Gastrocnemius medialis (tissue), 4 donors: ENCODE results near the gene SMYD2.

Experiments
- POLR2A ChIP-seq, 2 donors: fragments of 450-650 bp; IDR thresholded peaks; one replicate each; pipeline ENCODE4 v1.6.1; 2017; ENCODE audit warnings: antibody characterized with exemption in 2 of 2, mild to moderate bottlenecking in 2 of 2, moderate library complexity in 2 of 2
- TF ChIP-seq, protein P1 (sequence below), 5 experiments: fragments of 450-650 bp in 3 of 5; fragments of 200-600 bp in 2 of 5; sonication (generic) in 2 of 5; IDR thresholded peaks in 4 of 5; conservative IDR thresholded peaks in 1 of 5; 1 replicate in 4 of 5; 2 replicates in 1 of 5; pipeline ENCODE4 v1.5.1; 2016 to 2019; ENCODE audit warnings: antibody characterized with exemption in 5 of 5, mild to moderate bottlenecking in 3 of 5, moderate library complexity in 3 of 5

DNA sequence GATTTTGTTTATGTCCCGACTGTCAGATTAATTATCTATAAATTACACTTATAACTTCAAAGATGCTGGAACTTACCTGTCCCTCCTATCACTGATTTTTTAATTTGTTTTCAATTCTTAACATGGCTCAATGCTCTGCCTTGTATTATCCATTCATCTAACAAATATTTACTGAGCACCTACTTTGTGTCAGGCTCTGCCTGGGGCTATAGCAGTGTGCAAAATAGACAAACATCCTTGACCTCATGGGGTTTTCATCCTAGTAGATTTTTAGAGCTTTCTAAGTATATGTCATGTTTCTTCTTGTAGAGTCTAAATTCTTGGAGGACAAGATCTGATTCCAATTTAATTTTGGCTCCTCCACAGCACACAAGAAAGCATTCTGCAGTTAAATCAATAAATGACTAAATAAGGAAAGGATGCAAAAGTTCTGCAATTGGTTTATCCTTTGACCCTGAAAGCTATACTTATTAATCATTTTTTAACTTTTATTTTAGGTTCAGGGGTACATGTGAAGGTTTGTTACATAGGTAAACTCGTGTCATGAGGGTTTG lies 10.8 kb upstream of the SMYD2 start:
- TF ChIP-seq, protein P1, sequence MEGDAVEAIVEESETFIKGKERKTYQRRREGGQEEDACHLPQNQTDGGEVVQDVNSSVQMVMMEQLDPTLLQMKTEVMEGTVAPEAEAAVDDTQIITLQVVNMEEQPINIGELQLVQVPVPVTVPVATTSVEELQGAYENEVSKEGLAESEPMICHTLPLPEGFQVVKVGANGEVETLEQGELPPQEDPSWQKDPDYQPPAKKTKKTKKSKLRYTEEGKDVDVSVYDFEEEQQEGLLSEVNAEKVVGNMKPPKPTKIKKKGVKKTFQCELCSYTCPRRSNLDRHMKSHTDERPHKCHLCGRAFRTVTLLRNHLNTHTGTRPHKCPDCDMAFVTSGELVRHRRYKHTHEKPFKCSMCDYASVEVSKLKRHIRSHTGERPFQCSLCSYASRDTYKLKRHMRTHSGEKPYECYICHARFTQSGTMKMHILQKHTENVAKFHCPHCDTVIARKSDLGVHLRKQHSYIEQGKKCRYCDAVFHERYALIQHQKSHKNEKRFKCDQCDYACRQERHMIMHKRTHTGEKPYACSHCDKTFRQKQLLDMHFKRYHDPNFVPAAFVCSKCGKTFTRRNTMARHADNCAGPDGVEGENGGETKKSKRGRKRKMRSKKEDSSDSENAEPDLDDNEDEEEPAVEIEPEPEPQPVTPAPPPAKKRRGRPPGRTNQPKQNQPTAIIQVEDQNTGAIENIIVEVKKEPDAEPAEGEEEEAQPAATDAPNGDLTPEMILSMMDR (IDR thresholded peaks at IDR 0.05 in 4 of 5, conservative IDR thresholded peaks at IDR 0.05 in 1 of 5), result no peak
- no peak for TF ChIP-seq POLR2A (IDR thresholded peaks at IDR 0.05)
